ENCODE measurements around the gene PLA2R1. TPM values are rescaled to one million over a fixed set of nuclear protein-coding genes. Genes with fewer than 3 reads are reported as not detected.

The PLA2R1 gene
- total RNA-seq, 3 donors from 2014 or later (not counting 1 experiment from before 2014, with no cell fraction given), result not detected

- TF ChIP-seq CTCF (IDR thresholded peaks at IDR 0.05), result no peak
- ATAC-seq (no peak), DNase-seq (no peak)
- peaks cover 0 to 9% of the 10 kb centered on the region in 2 donors for H3K27me3 Mint-ChIP-seq (ENCODE audit: low read depth in 2 of 2)
- H3K4me1 ChIP-seq (ENCODE audit: control insufficient read depth, insufficient read depth, low read length), result no peaks in the 10 kb centered on the region
- no peaks in the 10 kb centered on the region for H3K27me3 ChIP-seq (ENCODE audit: control insufficient read depth, insufficient read depth, low read length)
- 86% methylated on average over 1 of the region's 1 CpG for WGBS (ENCODE audit: insufficient coverage)
- H3K4me3 Mint-ChIP-seq, result no peak overlapping the region
- H3K9me3 Mint-ChIP-seq, result no peaks in the 10 kb centered on the region
- no peak overlapping the region for H3K27ac Mint-ChIP-seq
- H3K4me1 Mint-ChIP-seq, result no peaks in the 10 kb centered on the region
- H3K4me3 ChIP-seq (ENCODE audit: low read length), result no peak overlapping the region
- H3K36me3 ChIP-seq (ENCODE audit: control insufficient read depth, insufficient read depth, low read length), result no peaks in the 10 kb centered on the region
- no peak overlapping the region for H3K27ac ChIP-seq (ENCODE audit: low read length)
- intact Hi-C loops (cut with micrococcal nuclease), result no loop called here
- H3K36me3 Mint-ChIP-seq, result no peaks in the 10 kb centered on the region
- H3K9me3 ChIP-seq (ENCODE audit: control insufficient read depth, insufficient read depth, low read length), result no peaks in the 10 kb centered on the region
These were observed 116.0 kb downstream of the PLA2R1 start for GRCh38 chr2:159946326-159946999.

GRCh38 chr2:159944874-159945273 lies 117.5 kb downstream of the PLA2R1 start:
- H3K36me3 Mint-ChIP-seq, result no peaks in the 10 kb centered on the region
- intact Hi-C loops (cut with micrococcal nuclease), result no loop called here

GRCh38 chr2:159942146-159942545 lies 120.3 kb downstream of the PLA2R1 start:
- Histone ChIP-seq H3K27ac (ENCODE audit: low read length) (no peak overlapping the region), H3K36me3 (ENCODE audit: control insufficient read depth, insufficient read depth, low read length) (no peaks in the 10 kb centered on the region), H3K4me1 (ENCODE audit: control insufficient read depth, insufficient read depth, low read length) (no peaks in the 10 kb centered on the region), H3K27me3 (ENCODE audit: control insufficient read depth, insufficient read depth, low read length) (no peaks in the 10 kb centered on the region), H3K9me3 (ENCODE audit: control insufficient read depth, insufficient read depth, low read length) (no peaks in the 10 kb centered on the region), H3K4me3 (ENCODE audit: low read length) (no peak overlapping the region)
- no CpG with 5 or more reads among the region's 1 CpG for WGBS (ENCODE audit: insufficient coverage)
- Mint-ChIP-seq H3K4me1 (no peaks in the 10 kb centered on the region), H3K27me3 (ENCODE audit: low read depth in 2 of 2) (peaks cover 0 to 5% of the 10 kb centered on the region in 2 donors), H3K27ac (no peak overlapping the region), H3K4me3 (no peak overlapping the region), H3K36me3 (no peaks in the 10 kb centered on the region), H3K9me3 (no peaks in the 10 kb centered on the region)
- intact Hi-C loops (cut with micrococcal nuclease), result no loop called here
- no peak for TF ChIP-seq CTCF (IDR thresholded peaks at IDR 0.05)
- no peak for DNase-seq
- ATAC-seq, result no peak

More at GRCh38 chr2:159944874-159945273, 117.5 kb downstream of the PLA2R1 start:
- Histone ChIP-seq H3K4me3 (ENCODE audit: low read length) (no peak overlapping the region), H3K27me3 (ENCODE audit: control insufficient read depth, insufficient read depth, low read length) (no peaks in the 10 kb centered on the region), H3K4me1 (ENCODE audit: control insufficient read depth, insufficient read depth, low read length) (no peaks in the 10 kb centered on the region), H3K36me3 (ENCODE audit: control insufficient read depth, insufficient read depth, low read length) (no peaks in the 10 kb centered on the region), H3K27ac (ENCODE audit: low read length) (no peak overlapping the region), H3K9me3 (ENCODE audit: control insufficient read depth, insufficient read depth, low read length) (no peaks in the 10 kb centered on the region)
- ATAC-seq (no peak), DNase-seq (no peak)
- H3K4me3 Mint-ChIP-seq, result no peak overlapping the region
- peaks cover 0 to 9% of the 10 kb centered on the region in 2 donors for H3K27me3 Mint-ChIP-seq (ENCODE audit: low read depth in 2 of 2)
- WGBS (ENCODE audit: insufficient coverage), result 86% methylated on average over 1 of the region's 2 CpGs
- H3K9me3 Mint-ChIP-seq, result no peaks in the 10 kb centered on the region
- TF ChIP-seq CTCF (IDR thresholded peaks at IDR 0.05), result no peak
- H3K4me1 Mint-ChIP-seq, result no peaks in the 10 kb centered on the region
- H3K27ac Mint-ChIP-seq, result no peak overlapping the region

GRCh38 chr2:159941729-159942128 lies 120.7 kb downstream of the PLA2R1 start:
- Histone ChIP-seq H3K4me1 (ENCODE audit: control insufficient read depth, insufficient read depth, low read length) (no peaks in the 10 kb centered on the region), H3K4me3 (ENCODE audit: low read length) (no peak overlapping the region), H3K27ac (ENCODE audit: low read length) (no peak overlapping the region), H3K27me3 (ENCODE audit: control insufficient read depth, insufficient read depth, low read length) (no peaks in the 10 kb centered on the region), H3K9me3 (ENCODE audit: control insufficient read depth, insufficient read depth, low read length) (no peaks in the 10 kb centered on the region), H3K36me3 (ENCODE audit: control insufficient read depth, insufficient read depth, low read length) (no peaks in the 10 kb centered on the region)
- no peak for DNase-seq
- Mint-ChIP-seq H3K36me3 (no peaks in the 10 kb centered on the region), H3K4me1 (no peaks in the 10 kb centered on the region), H3K27ac (no peak overlapping the region), H3K9me3 (no peaks in the 10 kb centered on the region), H3K27me3 (ENCODE audit: low read depth in 2 of 2) (peaks cover under 1 to 5% of the 10 kb centered on the region in 2 donors), H3K4me3 (no peak overlapping the region)
- no peak for ATAC-seq
- no peak for TF ChIP-seq CTCF (IDR thresholded peaks at IDR 0.05)
- 91% methylated on average over 3 of the region's 5 CpGs for WGBS (ENCODE audit: insufficient coverage)
- intact Hi-C loops (cut with micrococcal nuclease), result no loop called here
